Measurements from ENCODE around the gene ACAN. TPM values are rescaled to one million over a fixed set of nuclear protein-coding genes. Genes with fewer than 3 reads are reported as not detected.

ACAN gene
- total RNA-seq: not detected

- H3K27me3 Mint-ChIP-seq (ENCODE audit: low read depth): peaks cover 56% of the 10 kb centered on the region
- H3K4me3 Mint-ChIP-seq: peak within 1 kb of the TSS; percentile 49
- H3K9me3 Mint-ChIP-seq: no peaks in the 10 kb centered on the region
- CTCF ChIA-PET: interaction anchor here (1.4 kb wide), 1 partner anchor 11 kb away, joined by 4 read pairs; no protein-coding TSS in a partner anchor
- no peak within 1 kb of the TSS for H3K27ac Mint-ChIP-seq
- no peaks in the 10 kb centered on the region for H3K36me3 Mint-ChIP-seq (ENCODE audit: low read depth)
- intact Hi-C loops (cut with micrococcal nuclease): no loop called here
- peaks cover 5% of the 10 kb centered on the region for H3K4me1 Mint-ChIP-seq (ENCODE audit: low read depth)
- DNase-seq: no peak
Measured at GRCh38 chr15:88803241-88803919, at the start of gene ACAN. Gene ACAN, plus strand, starts transcription at chr15:88803436. Its CDS starts 32,771 bp downstream, at chr15:88836207.

- intact Hi-C loops (cut with micrococcal nuclease): no loop called here
- H3K9me3 Mint-ChIP-seq: no peaks in the 10 kb centered on the region
- CTCF ChIA-PET: no interaction called here
- H3K27me3 Mint-ChIP-seq (ENCODE audit: low read depth): no peaks in the 10 kb centered on the region
- H3K36me3 Mint-ChIP-seq (ENCODE audit: low read depth): no peaks in the 10 kb centered on the region
- no peak for DNase-seq
- H3K27ac Mint-ChIP-seq: no peak overlapping the region
- H3K4me1 Mint-ChIP-seq (ENCODE audit: low read depth): no peaks in the 10 kb centered on the region
- no peak overlapping the region for H3K4me3 Mint-ChIP-seq
Measured at GRCh38 chr15:88756521-88756920, 46.7 kb upstream of the ACAN start.

DNA sequence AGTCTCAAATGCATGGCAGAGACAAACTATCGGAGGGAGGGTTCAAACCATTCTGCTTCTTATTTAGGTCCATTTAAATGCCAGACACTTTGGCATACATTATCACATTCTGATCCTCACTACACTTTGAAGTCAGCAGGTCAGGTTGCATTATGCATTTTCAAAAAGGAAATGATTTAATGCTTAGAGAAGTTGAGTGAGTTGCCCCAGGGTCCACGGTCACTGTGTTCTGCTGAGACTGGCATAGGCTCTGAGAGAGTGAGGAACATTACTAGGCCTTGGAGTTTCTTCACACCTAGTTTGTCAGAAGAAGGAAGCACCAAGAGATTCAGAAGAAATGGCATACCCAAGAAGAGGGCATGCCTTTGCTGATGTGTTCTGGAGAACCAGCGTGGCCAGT is 46.3 kb upstream of the ACAN start:
- intact Hi-C loops (cut with micrococcal nuclease): no loop called here
- H3K36me3 Mint-ChIP-seq (ENCODE audit: low read depth): no peaks in the 10 kb centered on the region
- H3K4me3 Mint-ChIP-seq: no peak overlapping the region
- H3K4me1 Mint-ChIP-seq (ENCODE audit: low read depth): no peaks in the 10 kb centered on the region
- no peak overlapping the region for H3K27ac Mint-ChIP-seq
- H3K9me3 Mint-ChIP-seq: no peaks in the 10 kb centered on the region
- CTCF ChIA-PET: no interaction called here
- DNase-seq: no peak
- no peaks in the 10 kb centered on the region for H3K27me3 Mint-ChIP-seq (ENCODE audit: low read depth)

DNA sequence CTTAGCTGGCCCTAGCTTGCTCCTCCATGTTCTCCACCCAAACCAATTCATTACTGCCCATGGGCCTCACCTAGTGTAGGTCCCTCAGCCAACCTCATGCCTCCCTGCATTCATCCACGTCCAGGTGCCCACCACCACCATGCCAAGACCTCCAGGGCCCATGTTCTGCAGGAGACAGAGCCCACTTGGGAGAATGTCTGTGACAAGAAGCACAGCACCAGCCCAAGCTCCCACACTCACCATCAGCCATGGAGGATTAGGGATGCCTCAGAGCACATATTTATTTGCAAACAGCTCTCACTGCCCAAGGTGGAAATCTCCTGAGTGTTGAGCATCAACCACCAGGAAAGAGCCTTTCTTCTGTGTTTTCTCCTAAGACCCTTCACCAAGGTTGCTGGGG is 43.4 kb upstream of the ACAN start:
- no peaks in the 10 kb centered on the region for H3K4me1 Mint-ChIP-seq (ENCODE audit: low read depth)
- H3K36me3 Mint-ChIP-seq (ENCODE audit: low read depth): no peaks in the 10 kb centered on the region
- intact Hi-C loops (cut with micrococcal nuclease): no loop called here
- no peaks in the 10 kb centered on the region for H3K27me3 Mint-ChIP-seq (ENCODE audit: low read depth)
- CTCF ChIA-PET: no interaction called here
- no peak overlapping the region for H3K4me3 Mint-ChIP-seq
- no peak for DNase-seq
- H3K27ac Mint-ChIP-seq: no peak overlapping the region
- no peaks in the 10 kb centered on the region for H3K9me3 Mint-ChIP-seq

DNA sequence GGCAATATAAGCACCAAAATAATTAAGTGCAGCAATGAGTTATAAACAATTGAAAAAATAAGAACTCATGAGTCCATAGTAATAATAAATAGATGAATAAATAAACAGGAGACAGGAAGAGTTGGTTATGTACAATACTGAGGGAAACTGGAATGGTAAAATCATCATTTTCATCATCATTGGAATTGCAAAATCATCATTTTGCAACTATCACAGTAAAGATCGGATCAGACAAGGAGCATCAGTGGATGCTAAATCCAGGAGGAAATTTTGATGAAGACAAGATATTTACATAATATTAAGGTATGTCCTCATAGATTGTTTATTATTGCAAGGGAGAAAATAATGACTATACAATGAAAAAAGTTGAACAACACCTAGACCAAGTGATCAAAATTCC is 38.8 kb upstream of the ACAN start:
- Mint-ChIP-seq H3K36me3 (ENCODE audit: low read depth) (no peaks in the 10 kb centered on the region), H3K27me3 (ENCODE audit: low read depth) (peaks cover 14% of the 10 kb centered on the region), H3K9me3 (no peaks in the 10 kb centered on the region), H3K4me1 (ENCODE audit: low read depth) (peaks cover under 1% of the 10 kb centered on the region), H3K27ac (no peak overlapping the region), H3K4me3 (no peak overlapping the region)
- intact Hi-C loops (cut with micrococcal nuclease): no loop called here
- CTCF ChIA-PET: no interaction called here
- DNase-seq: no peak

GRCh38 chr15:88765212-88765611 is 38.0 kb upstream of the ACAN start:
- peaks cover 21% of the 10 kb centered on the region for H3K27me3 Mint-ChIP-seq (ENCODE audit: low read depth)
- no peak overlapping the region for H3K4me3 Mint-ChIP-seq
- H3K36me3 Mint-ChIP-seq (ENCODE audit: low read depth): peaks cover 2% of the 10 kb centered on the region
- no peak overlapping the region for H3K27ac Mint-ChIP-seq
- no peak for DNase-seq
- peaks cover 1% of the 10 kb centered on the region for H3K4me1 Mint-ChIP-seq (ENCODE audit: low read depth)
- no peaks in the 10 kb centered on the region for H3K9me3 Mint-ChIP-seq
- CTCF ChIA-PET: no interaction called here
- intact Hi-C loops (cut with micrococcal nuclease): no loop called here

GRCh38 chr15:88769161-88769971 is 33.9 kb upstream of the ACAN start:
- CTCF ChIA-PET: no interaction called here
- H3K9me3 Mint-ChIP-seq: no peaks in the 10 kb centered on the region
- peaks cover 1% of the 10 kb centered on the region for H3K4me1 Mint-ChIP-seq (ENCODE audit: low read depth)
- peaks cover 4% of the 10 kb centered on the region for H3K36me3 Mint-ChIP-seq (ENCODE audit: low read depth)
- intact Hi-C loops (cut with micrococcal nuclease): no loop called here
- H3K27me3 Mint-ChIP-seq (ENCODE audit: low read depth): peaks cover 29% of the 10 kb centered on the region
- H3K27ac Mint-ChIP-seq: no peak overlapping the region
- H3K4me3 Mint-ChIP-seq: peak overlapping the region; percentile 36
- DNase-seq: no peak

- H3K27ac Mint-ChIP-seq: no peak overlapping the region
- peaks cover 6% of the 10 kb centered on the region for H3K27me3 Mint-ChIP-seq (ENCODE audit: low read depth)
- no peak for DNase-seq
- CTCF ChIA-PET: no interaction called here
- intact Hi-C loops (cut with micrococcal nuclease): no loop called here
- no peak overlapping the region for H3K4me3 Mint-ChIP-seq
- H3K36me3 Mint-ChIP-seq (ENCODE audit: low read depth): peaks cover 3% of the 10 kb centered on the region
- H3K4me1 Mint-ChIP-seq (ENCODE audit: low read depth): no peaks in the 10 kb centered on the region
- H3K9me3 Mint-ChIP-seq: peaks cover 5% of the 10 kb centered on the region
Measured at GRCh38 chr15:88775776-88776175, 27.5 kb upstream of the ACAN start.

DNA sequence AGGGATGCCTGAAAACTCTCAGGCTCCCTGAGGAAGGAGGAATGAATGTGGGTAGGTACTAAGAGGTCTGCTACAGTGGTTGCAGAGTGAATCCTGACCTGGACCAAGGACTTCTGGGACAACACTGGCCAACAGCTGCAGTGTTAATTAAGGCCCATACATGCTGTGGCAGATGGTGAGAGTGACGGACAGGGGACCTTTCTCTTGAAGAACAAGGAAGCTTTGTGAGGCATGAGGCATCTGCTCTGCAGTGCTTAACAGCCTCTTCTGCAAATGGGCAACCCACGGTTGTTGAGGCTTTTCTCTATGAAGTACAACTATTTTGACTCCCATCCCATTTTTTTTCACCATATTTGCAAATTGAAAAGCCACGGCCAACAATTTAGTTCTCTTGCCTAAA is 26.6 kb upstream of the ACAN start:
- peaks cover 1% of the 10 kb centered on the region for H3K36me3 Mint-ChIP-seq (ENCODE audit: low read depth)
- intact Hi-C loops (cut with micrococcal nuclease): no loop called here
- no peak for DNase-seq

GRCh38 chr15:88779944-88780343 is 23.3 kb upstream of the ACAN start:
- H3K4me1 Mint-ChIP-seq (ENCODE audit: low read depth): no peaks in the 10 kb centered on the region
- H3K4me3 Mint-ChIP-seq: no peak overlapping the region
- DNase-seq: no peak
- H3K36me3 Mint-ChIP-seq (ENCODE audit: low read depth): peaks cover 1% of the 10 kb centered on the region
- intact Hi-C loops (cut with micrococcal nuclease): no loop called here
- H3K27me3 Mint-ChIP-seq (ENCODE audit: low read depth): no peaks in the 10 kb centered on the region
- no peak overlapping the region for H3K27ac Mint-ChIP-seq
- CTCF ChIA-PET: no interaction called here
- H3K9me3 Mint-ChIP-seq: peaks cover 5% of the 10 kb centered on the region

More for the DNA sequence above, 26.6 kb upstream of the ACAN start:
- H3K9me3 Mint-ChIP-seq: peaks cover 5% of the 10 kb centered on the region
- H3K4me3 Mint-ChIP-seq: no peak overlapping the region
- no peak overlapping the region for H3K27ac Mint-ChIP-seq
- H3K27me3 Mint-ChIP-seq (ENCODE audit: low read depth): peaks cover 1% of the 10 kb centered on the region
- H3K4me1 Mint-ChIP-seq (ENCODE audit: low read depth): no peaks in the 10 kb centered on the region
- CTCF ChIA-PET: no interaction called here

GRCh38 chr15:88782465-88782864 is 20.8 kb upstream of the ACAN start:
- CTCF ChIA-PET: no interaction called here
- no peak for DNase-seq
- intact Hi-C loops (cut with micrococcal nuclease): no loop called here

DNA sequence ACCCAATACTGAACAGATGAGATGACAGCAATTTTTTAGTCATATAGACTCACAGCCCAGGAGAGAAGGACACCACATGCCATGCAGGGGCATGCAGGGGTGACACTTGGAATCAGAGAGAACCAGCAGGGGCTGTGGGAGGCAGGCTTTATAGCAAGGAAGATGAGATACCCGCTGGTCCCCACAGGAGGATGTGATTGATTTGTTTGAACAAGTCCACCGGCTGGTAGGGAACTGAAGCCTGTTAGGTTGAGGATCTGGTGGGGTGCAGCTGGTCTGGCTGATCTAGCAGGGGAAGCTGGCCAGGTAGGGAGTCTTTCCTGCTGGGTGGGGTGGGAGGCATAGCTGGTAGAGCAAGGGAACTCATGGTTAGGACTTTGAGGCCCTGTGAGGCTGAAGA is 18.0 kb upstream of the ACAN start:
- no peak overlapping the region for H3K4me3 Mint-ChIP-seq
- H3K4me1 Mint-ChIP-seq (ENCODE audit: low read depth): no peaks in the 10 kb centered on the region
- DNase-seq: no peak
- H3K27me3 Mint-ChIP-seq (ENCODE audit: low read depth): no peaks in the 10 kb centered on the region
- H3K27ac Mint-ChIP-seq: no peak overlapping the region
- intact Hi-C loops (cut with micrococcal nuclease): no loop called here
- no peaks in the 10 kb centered on the region for H3K9me3 Mint-ChIP-seq
- CTCF ChIA-PET: no interaction called here
- H3K36me3 Mint-ChIP-seq (ENCODE audit: low read depth): no peaks in the 10 kb centered on the region

More at GRCh38 chr15:88782465-88782864, 20.8 kb upstream of the ACAN start:
- Mint-ChIP-seq H3K4me1 (ENCODE audit: low read depth) (no peaks in the 10 kb centered on the region), H3K27me3 (ENCODE audit: low read depth) (no peaks in the 10 kb centered on the region), H3K4me3 (no peak overlapping the region), H3K9me3 (no peaks in the 10 kb centered on the region), H3K27ac (no peak overlapping the region), H3K36me3 (ENCODE audit: low read depth) (no peaks in the 10 kb centered on the region)

DNA sequence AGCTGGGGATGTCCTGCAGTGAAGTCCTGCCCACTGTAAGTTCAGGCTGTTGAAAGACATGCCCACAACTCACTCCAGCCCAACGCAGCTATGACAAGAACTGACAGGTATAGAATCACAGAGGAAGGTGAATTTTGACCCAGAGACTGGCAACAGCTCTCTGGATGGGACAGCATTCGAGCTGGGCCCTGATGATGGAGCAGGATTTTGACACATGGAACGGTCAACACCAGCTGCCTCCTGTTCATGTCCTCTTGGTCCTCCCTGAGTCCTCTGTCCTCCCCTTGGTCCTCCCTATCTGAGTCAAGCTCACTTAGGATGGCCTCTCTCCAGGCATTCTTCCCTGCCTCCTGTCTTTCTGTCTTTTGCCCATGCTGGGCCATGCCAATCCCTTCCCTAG is 15.2 kb upstream of the ACAN start:
- Mint-ChIP-seq H3K27me3 (ENCODE audit: low read depth) (peaks cover 15% of the 10 kb centered on the region), H3K4me3 (no peak overlapping the region), H3K27ac (no peak overlapping the region), H3K9me3 (no peaks in the 10 kb centered on the region), H3K36me3 (ENCODE audit: low read depth) (no peaks in the 10 kb centered on the region), H3K4me1 (ENCODE audit: low read depth) (no peaks in the 10 kb centered on the region)
- CTCF ChIA-PET: no interaction called here
- intact Hi-C loops (cut with micrococcal nuclease): no loop called here
- no peak for DNase-seq
